GM12878 (cell line): ENCODE data around the gene INO80C. TPM values are rescaled to one million over a fixed set of nuclear protein-coding genes. Genes with fewer than 3 reads are reported as not detected.

Source experiments
- BCL11A ChIP-seq: IDR thresholded peaks from 2 replicates; pipeline ENCODE4 v1.6.1; 2011; ENCODE audit warnings: low read depth, low read length
- CREM ChIP-seq: IDR thresholded peaks from 2 replicates; pipeline ENCODE4 v1.6.1; 2014; ENCODE audit warnings: antibody characterized with exemption, low read depth
- ETV6 ChIP-seq, 2 experiments: fragments of 450-650 bp in 1 of 2; IDR thresholded peaks in 1 of 2; conservative IDR thresholded peaks in 1 of 2; 2 replicates each; pipeline ENCODE4 v1.6.1; 2014; ENCODE audit warnings: antibody characterized with exemption in 1 of 2, borderline replicate concordance in 1 of 2, low read depth in 1 of 2, mild to moderate bottlenecking in 1 of 2, moderate library complexity in 1 of 2
- IKZF1 ChIP-seq: fragments of 450-650 bp; conservative IDR thresholded peaks from 2 replicates; pipeline ENCODE4 v1.6.1; 2017; ENCODE audit warnings: antibody characterized with exemption, mild to moderate bottlenecking
- MEF2B ChIP-seq: fragments of 450-650 bp; IDR thresholded peaks from 2 replicates; pipeline ENCODE4 v1.6.1; 2018; ENCODE audit warnings: mild to moderate bottlenecking, moderate library complexity; ENCODE audit not compliant: partially characterized antibody, poor library complexity, severe bottlenecking
- MTA2 ChIP-seq: fragments of 450-650 bp; IDR thresholded peaks from 2 replicates; pipeline ENCODE4 v1.6.1; 2016; ENCODE audit warnings: low read depth, mild to moderate bottlenecking, moderate library complexity
- NR2C1 ChIP-seq: fragments of 450-650 bp; IDR thresholded peaks from 2 replicates; pipeline ENCODE4 v1.6.1; 2017; ENCODE audit warnings: antibody characterized with exemption, mild to moderate bottlenecking, moderate library complexity
- PAX5 ChIP-seq: IDR thresholded peaks from 2 replicates; pipeline ENCODE4 v1.6.1; 2011; ENCODE audit warnings: low read depth, low read length, borderline replicate concordance
- POLR2AphosphoS5 ChIP-seq: IDR thresholded peaks from 2 replicates; pipeline ENCODE4 v1.6.1; 2011; ENCODE audit warnings: mild to moderate bottlenecking, low read length, inconsistent platforms
- POU2F2 ChIP-seq: IDR thresholded peaks from 3 replicates; pipeline ENCODE4 v1.6.1; 2011; ENCODE audit warnings: low read depth, mild to moderate bottlenecking, low read length, borderline replicate concordance
- SMAD5 ChIP-seq: IDR thresholded peaks from 2 replicates; pipeline ENCODE4 v1.6.1; 2016; ENCODE audit warnings: antibody characterized with exemption, low read depth
- SMC3 ChIP-seq: IDR thresholded peaks from 2 replicates; pipeline ENCODE4 v1.6.1; 2011; ENCODE audit warnings: low read length, improper control_type of control experiment, borderline replicate concordance
- SP1 ChIP-seq: IDR thresholded peaks from one replicate; pipeline ENCODE4 v1.6.1; 2011; ENCODE audit warnings: low read depth, low read length
- SPI1 ChIP-seq: IDR thresholded peaks from 2 replicates; pipeline ENCODE4 v1.6.1; 2011; ENCODE audit warnings: low read depth, mild to moderate bottlenecking, low read length, moderate library complexity, borderline replicate concordance; ENCODE audit not compliant: insufficient read depth
- SREBF1 ChIP-seq: IDR thresholded peaks from 2 replicates; pipeline ENCODE4 v1.6.1; 2012; ENCODE audit warnings: mild to moderate bottlenecking, low read length
- TCF12 ChIP-seq: IDR thresholded peaks from 2 replicates; pipeline ENCODE4 v1.6.1; 2011; ENCODE audit warnings: low read depth, mild to moderate bottlenecking, low read length
- ZBED1 ChIP-seq: IDR thresholded peaks from 2 replicates; pipeline ENCODE4 v1.6.1; 2016; ENCODE audit warnings: borderline replicate concordance
- ZSCAN29 ChIP-seq: fragments of 450-650 bp; IDR thresholded peaks from 2 replicates; pipeline ENCODE4 v1.6.1; 2017; ENCODE audit warnings: mild to moderate bottlenecking, moderate library complexity
- polyA plus RNA-seq, 11 experiments: library from polyadenylated mRNA; depleted of rRNA in 4 of 11; unstranded in 6 of 11; stranded (reverse) in 5 of 11; fragments of >200 nt; fragmentation: Nextera tagmentation in 4 of 11; fragmentation: Illumina TruSeq in 1 of 11; extraction: Ambion mirVana in 4 of 11; extraction: Trizol in 1 of 11; gene quantifications; 1 replicate in 1 of 11; 2 replicates in 10 of 11; pipeline versions ENCODE4 v1.2.1 to v1.2.3, GENCODE V29; 2011 to 2016; ENCODE audit warnings: inconsistent platforms in 2 of 11, missing spikeins in 2 of 11, low read depth in 1 of 11
- total RNA-seq, 4 experiments: library from RNA; depleted of rRNA in 3 of 4; stranded (reverse); fragments of >200 nt in 3 of 4; fragmentation: Illumina TruSeq in 1 of 4; extraction: Trizol in 1 of 4; gene quantifications; 2 replicates each; pipeline versions ENCODE4 v1.2.1 to v1.2.3, GENCODE V29; 2013 to 2021
- TF ChIP-seq, protein P1 (sequence below): IDR thresholded peaks from 2 replicates; pipeline ENCODE4 v1.6.1; 2011; ENCODE audit warnings: borderline replicate concordance, low read depth, mild to moderate bottlenecking, moderate library complexity, mixed read lengths, low read length; ENCODE audit not compliant: insufficient read depth; ENCODE audit errors: extremely low read length
- TF ChIP-seq, protein P2 (sequence below): IDR thresholded peaks from 2 replicates; pipeline ENCODE4 v1.6.1; 2011; ENCODE audit warnings: low read depth, mild to moderate bottlenecking, low read length, moderate library complexity, borderline replicate concordance; ENCODE audit errors: extremely low read depth
- TF ChIP-seq, protein P3 (sequence below): IDR thresholded peaks from 2 replicates; pipeline ENCODE4 v1.6.1; 2012; ENCODE audit warnings: low read depth, low read length, improper control_type of control experiment
- TF ChIP-seq, protein P4 (sequence below): fragments of 450-650 bp; formaldehyde crosslinking; IDR thresholded peaks from 2 replicates; pipeline ENCODE4 v1.4.0; 2020; ENCODE audit warnings: mild to moderate bottlenecking, moderate library complexity
- TF ChIP-seq, protein P5 (sequence below): fragments of 450-650 bp; IDR thresholded peaks from 2 replicates; pipeline ENCODE4 v1.6.1; 2017; ENCODE audit warnings: mild to moderate bottlenecking, low read depth, inconsistent platforms; ENCODE audit not compliant: poor library complexity, severe bottlenecking

Gene INO80C
- total and polyA plus RNA-seq, 10 of the 15 experiments (the other 5 are each of a cell fraction or from before 2014, with no cell fraction given) = 9.9 to 43.2 (median 30.1) TPM

DNA sequence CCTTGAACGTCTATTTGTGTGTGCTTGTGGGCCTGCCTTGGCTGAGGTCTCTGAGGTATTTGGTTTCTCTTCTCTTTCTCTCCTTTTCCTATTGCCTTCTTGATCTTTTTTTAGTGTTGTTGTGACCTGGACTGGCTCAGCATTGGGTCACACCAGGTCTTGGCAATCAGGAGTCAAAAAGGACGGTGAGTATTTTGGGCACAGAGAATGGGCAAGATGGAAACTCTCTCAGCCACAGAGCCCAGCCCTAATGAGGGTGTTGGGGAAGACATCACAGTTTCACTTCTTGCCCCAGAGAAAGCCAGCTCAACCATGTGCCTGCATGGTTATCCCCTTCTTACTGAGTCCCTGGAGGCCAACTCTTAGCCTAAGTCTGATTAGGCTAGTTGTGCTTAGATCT is 13.7 kb upstream of the INO80C start (continued):
- TF ChIP-seq IKZF1 (peak; percentile 88), ZBED1 (no peak), SP1 (no peak), MTA2 (peak; percentile 93), ETV6 (conservative IDR thresholded peaks at IDR 0.05 in 1 of 2, IDR thresholded peaks at IDR 0.05 in 1 of 2; ENCODE audit: borderline replicate concordance in 1 of 2, low read depth in 1 of 2) (0 out of 4 replicates have a peak, but pooled peaks of 1 of the 2 experiments have one; percentile 25), SMC3 (no peak), TCF12 (0 out of 2 replicates have a peak, but pooled peaks have one; percentile 27), MEF2B (peak; percentile 93), SREBF1 (no peak), SPI1 (peak; percentile 61), ZSCAN29 (no peak), PAX5 (0 out of 2 replicates have a peak, but pooled peaks have one; percentile 20), SMAD5 (no peak), BCL11A (peak; percentile 73; the same call in 1 of the 2 replicates), POU2F2 (no peak), NR2C1 (no peak), POLR2AphosphoS5 (no peak), CREM (peak; percentile 26; the same call in 1 of the 2 replicates)
- TF ChIP-seq, protein P1, sequence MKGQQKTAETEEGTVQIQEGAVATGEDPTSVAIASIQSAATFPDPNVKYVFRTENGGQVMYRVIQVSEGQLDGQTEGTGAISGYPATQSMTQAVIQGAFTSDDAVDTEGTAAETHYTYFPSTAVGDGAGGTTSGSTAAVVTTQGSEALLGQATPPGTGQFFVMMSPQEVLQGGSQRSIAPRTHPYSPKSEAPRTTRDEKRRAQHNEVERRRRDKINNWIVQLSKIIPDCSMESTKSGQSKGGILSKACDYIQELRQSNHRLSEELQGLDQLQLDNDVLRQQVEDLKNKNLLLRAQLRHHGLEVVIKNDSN = no peak
- TF ChIP-seq, protein P2, sequence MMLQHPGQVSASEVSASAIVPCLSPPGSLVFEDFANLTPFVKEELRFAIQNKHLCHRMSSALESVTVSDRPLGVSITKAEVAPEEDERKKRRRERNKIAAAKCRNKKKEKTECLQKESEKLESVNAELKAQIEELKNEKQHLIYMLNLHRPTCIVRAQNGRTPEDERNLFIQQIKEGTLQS = no peak
- TF ChIP-seq, protein P3, sequence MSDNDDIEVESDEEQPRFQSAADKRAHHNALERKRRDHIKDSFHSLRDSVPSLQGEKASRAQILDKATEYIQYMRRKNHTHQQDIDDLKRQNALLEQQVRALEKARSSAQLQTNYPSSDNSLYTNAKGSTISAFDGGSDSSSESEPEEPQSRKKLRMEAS = peak; percentile 28; the same call in 1 of the 2 replicates
- TF ChIP-seq, protein P4, sequence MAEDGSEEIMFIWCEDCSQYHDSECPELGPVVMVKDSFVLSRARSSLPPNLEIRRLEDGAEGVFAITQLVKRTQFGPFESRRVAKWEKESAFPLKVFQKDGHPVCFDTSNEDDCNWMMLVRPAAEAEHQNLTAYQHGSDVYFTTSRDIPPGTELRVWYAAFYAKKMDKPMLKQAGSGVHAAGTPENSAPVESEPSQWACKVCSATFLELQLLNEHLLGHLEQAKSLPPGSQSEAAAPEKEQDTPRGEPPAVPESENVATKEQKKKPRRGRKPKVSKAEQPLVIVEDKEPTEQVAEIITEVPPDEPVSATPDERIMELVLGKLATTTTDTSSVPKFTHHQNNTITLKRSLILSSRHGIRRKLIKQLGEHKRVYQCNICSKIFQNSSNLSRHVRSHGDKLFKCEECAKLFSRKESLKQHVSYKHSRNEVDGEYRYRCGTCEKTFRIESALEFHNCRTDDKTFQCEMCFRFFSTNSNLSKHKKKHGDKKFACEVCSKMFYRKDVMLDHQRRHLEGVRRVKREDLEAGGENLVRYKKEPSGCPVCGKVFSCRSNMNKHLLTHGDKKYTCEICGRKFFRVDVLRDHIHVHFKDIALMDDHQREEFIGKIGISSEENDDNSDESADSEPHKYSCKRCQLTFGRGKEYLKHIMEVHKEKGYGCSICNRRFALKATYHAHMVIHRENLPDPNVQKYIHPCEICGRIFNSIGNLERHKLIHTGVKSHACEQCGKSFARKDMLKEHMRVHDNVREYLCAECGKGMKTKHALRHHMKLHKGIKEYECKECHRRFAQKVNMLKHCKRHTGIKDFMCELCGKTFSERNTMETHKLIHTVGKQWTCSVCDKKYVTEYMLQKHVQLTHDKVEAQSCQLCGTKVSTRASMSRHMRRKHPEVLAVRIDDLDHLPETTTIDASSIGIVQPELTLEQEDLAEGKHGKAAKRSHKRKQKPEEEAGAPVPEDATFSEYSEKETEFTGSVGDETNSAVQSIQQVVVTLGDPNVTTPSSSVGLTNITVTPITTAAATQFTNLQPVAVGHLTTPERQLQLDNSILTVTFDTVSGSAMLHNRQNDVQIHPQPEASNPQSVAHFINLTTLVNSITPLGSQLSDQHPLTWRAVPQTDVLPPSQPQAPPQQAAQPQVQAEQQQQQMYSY = no peak
- TF ChIP-seq, protein P5, sequence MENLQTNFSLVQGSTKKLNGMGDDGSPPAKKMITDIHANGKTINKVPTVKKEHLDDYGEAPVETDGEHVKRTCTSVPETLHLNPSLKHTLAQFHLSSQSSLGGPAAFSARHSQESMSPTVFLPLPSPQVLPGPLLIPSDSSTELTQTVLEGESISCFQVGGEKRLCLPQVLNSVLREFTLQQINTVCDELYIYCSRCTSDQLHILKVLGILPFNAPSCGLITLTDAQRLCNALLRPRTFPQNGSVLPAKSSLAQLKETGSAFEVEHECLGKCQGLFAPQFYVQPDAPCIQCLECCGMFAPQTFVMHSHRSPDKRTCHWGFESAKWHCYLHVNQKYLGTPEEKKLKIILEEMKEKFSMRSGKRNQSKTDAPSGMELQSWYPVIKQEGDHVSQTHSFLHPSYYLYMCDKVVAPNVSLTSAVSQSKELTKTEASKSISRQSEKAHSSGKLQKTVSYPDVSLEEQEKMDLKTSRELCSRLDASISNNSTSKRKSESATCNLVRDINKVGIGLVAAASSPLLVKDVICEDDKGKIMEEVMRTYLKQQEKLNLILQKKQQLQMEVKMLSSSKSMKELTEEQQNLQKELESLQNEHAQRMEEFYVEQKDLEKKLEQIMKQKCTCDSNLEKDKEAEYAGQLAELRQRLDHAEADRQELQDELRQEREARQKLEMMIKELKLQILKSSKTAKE = peak; percentile 50
